HL-60 (cell line): ENCODE results near the gene ASS1.

Experiments
- CTCF ChIP-seq: IDR thresholded peaks from one replicate; pipeline ENCODE4 v1.5.1; 2011; ENCODE audit warnings: low read length, control low read depth, inconsistent platforms; ENCODE audit not compliant: insufficient read depth
- GABPA ChIP-seq: IDR thresholded peaks from 2 replicates; pipeline ENCODE4 v1.6.1; 2012; ENCODE audit warnings: low read depth
- POLR2AphosphoS5 ChIP-seq: IDR thresholded peaks from 2 replicates; pipeline ENCODE4 v1.6.1; 2012; ENCODE audit warnings: low read depth
- REST ChIP-seq: IDR thresholded peaks from 2 replicates; pipeline ENCODE4 v1.6.1; 2012; ENCODE audit warnings: low read depth; ENCODE audit not compliant: insufficient replicate concordance
- SPI1 ChIP-seq: IDR thresholded peaks from 2 replicates; pipeline ENCODE4 v1.6.1; 2012; ENCODE audit warnings: low read depth, mild to moderate bottlenecking, borderline replicate concordance

- TF ChIP-seq POLR2AphosphoS5 (no peak), CTCF (no peak), REST (no peak), GABPA (no peak), SPI1 (no peak)
Observed at GRCh38 chr9:130432796-130433167, 12.0 kb upstream of the ASS1 start.
